GM13976 (cell line): Measurements from ENCODE around the gene CALML5.

Experiments used
- DNase-seq: peaks from one replicate; pipeline ENCODE4 v3.0.0; 2012; ENCODE audit warnings: low spot score
- CTCF ChIP-seq: IDR thresholded peaks from 2 replicates; pipeline ENCODE4 v1.5.1; 2012; ENCODE audit warnings: borderline replicate concordance, mild to moderate bottlenecking; ENCODE audit not compliant: insufficient read depth; ENCODE audit errors: extremely low read depth, missing control alignments, control extremely low read depth
- in situ Hi-C: fragments of 300-500 bp; cut with MboI; formaldehyde crosslinking; loops from one replicate; pipeline ENCODE4 v1.12.0; 2022; ENCODE audit warnings: low sequenced_read_pairs, mixed read lengths, inconsistent platforms; ENCODE audit not compliant: unreplicated experiment

Gene CALML5

GRCh38 chr10:5525561-5526341, 26.4 kb upstream of the CALML5 start:
- in situ Hi-C loops: no loop called here
- no peak for TF ChIP-seq CTCF
- no peak for DNase-seq

GRCh38 chr10:5524641-5525560, 25.5 kb upstream of the CALML5 start, which contains the start of gene CALML3:
Gene CALML3, plus strand, starts transcription at chr10:5524961. Its CDS starts 125 bp downstream, at chr10:5525086.
- in situ Hi-C loops: no loop called here
- no peak for DNase-seq
- no peak for TF ChIP-seq CTCF

GRCh38 chr10:5523796-5524574, 24.6 kb upstream of the CALML5 start:
- no peak for DNase-seq
- TF ChIP-seq CTCF: no peak
- in situ Hi-C loops: no loop called here

GRCh38 chr10:5522913-5523560, 23.7 kb upstream of the CALML5 start:
- no peak for DNase-seq
- no peak for TF ChIP-seq CTCF
- in situ Hi-C loops: no loop called here

- TF ChIP-seq CTCF: no peak
- DNase-seq: no peak
- in situ Hi-C loops: no loop called here
Measured at GRCh38 chr10:5519054-5519453, 19.7 kb upstream of the CALML5 start.
